SK-N-MC (cell line): Measurements from ENCODE around the gene TNFRSF6B.

Source experiments
- EZH2 ChIP-seq: fragments of 200-600 bp; sonication (generic); IDR thresholded peaks from one replicate; pipeline ENCODE4 v1.6.1; 2017; ENCODE audit warnings: antibody characterized with exemption
- FOXP2 ChIP-seq: optimal IDR thresholded peaks from 2 replicates; pipeline ENCODE3; 2011; ENCODE audit warnings: mild to moderate bottlenecking, moderate library complexity; ENCODE audit not compliant: insufficient read depth; ENCODE audit errors: extremely low read length, control extremely low read depth
- POLR2AphosphoS5 ChIP-seq: IDR thresholded peaks from 2 replicates; pipeline ENCODE4 v1.6.1; 2012; ENCODE audit warnings: mild to moderate bottlenecking, low read depth, low read length, borderline replicate concordance

DNA sequence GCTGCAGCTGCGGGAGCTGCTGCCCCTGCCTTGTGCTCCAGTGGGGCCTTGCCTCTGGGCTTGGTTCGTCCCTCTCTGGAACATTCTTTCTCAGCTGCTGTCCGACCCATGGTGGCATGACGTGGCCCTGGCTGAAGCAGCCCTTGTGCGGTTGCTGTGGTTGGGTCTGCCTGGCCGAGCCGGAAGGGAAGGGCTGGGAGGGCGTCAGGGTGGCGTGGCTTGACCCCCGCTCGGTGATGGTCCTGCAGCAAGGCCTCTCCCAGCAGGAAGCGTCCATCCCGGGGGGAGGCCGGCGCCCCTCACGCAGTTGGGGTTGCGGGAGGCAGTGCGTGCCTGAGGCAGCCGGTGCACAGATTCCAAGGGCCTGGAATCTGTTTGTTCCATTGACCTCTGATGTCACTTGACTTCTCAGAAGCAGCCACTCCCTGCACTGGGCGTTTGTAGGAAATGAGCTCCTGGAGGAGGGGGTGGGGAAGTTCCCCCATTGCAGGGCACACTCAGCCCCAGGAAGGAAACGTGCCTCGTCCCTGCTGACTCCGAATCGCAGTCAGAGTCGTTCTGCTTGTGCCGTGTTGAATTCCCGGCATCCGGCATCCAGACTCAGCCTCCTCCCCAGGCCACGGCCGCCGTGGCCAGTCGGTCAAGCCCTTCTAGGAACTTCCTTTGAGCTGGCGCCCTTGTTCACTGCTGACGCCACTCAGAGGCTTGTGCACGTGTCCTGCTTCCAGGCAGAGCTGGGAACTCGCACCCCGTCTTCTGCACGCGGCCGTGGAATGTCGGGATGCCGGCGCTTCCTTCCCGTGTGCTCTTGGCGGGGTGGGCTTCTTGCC lies 9.7 kb upstream of the TNFRSF6B start:
- TF ChIP-seq POLR2AphosphoS5 (no peak), EZH2 (no peak), FOXP2 (no peak)
